ENCODE results near the gene STX17. TPM values are rescaled to one million over a fixed set of nuclear protein-coding genes. Genes with fewer than 3 reads are reported as not detected.

The STX17 gene
- total and polyA plus RNA-seq, 10 of the 15 experiments (the other 5 are each of a cell fraction or from before 2014, with no cell fraction given) = 11.5 to 29.3 (median 20.0) TPM

- TF ChIP-seq CTCF (IDR thresholded peaks at IDR 0.05 in 2 of 3, conservative IDR thresholded peaks at IDR 0.05 in 1 of 3; ENCODE audit: control insufficient read depth in 2 of 3, extremely low read depth in 1 of 3, insufficient read depth in 1 of 3, low read depth in 3 of 3, low read length in 3 of 3) = peak; percentile 3 to 20 (median 7); a peak in 1 of 6 replicates
Observed at GRCh38 chr9:99889120-99889519, 17.3 kb upstream of the STX17 start (continued).

- in situ Hi-C loops (cut with MboI) (no loop called here), intact Hi-C loops (cut with micrococcal nuclease; ENCODE audit: unreplicated experiment) (no loop called here)
- Histone ChIP-seq H3K27ac (ENCODE audit: control insufficient read depth, insufficient read depth) (no peak overlapping the region), H2AFZ (ENCODE audit: control insufficient read depth, low read depth, low read length) (no peak overlapping the region), H3K4me1 (ENCODE audit: control insufficient read depth, insufficient read depth, low read length) (no peaks in the 10 kb centered on the region), H3K9ac (ENCODE audit: control insufficient read depth, insufficient read depth, low read length) (no peak overlapping the region), H4K20me1 (ENCODE audit: control insufficient read depth, insufficient read depth) (no peaks in the 10 kb centered on the region), H3K36me3 (ENCODE audit: control insufficient read depth in 2 of 2, insufficient read depth in 2 of 2, low read length in 1 of 2) (no peaks in the 10 kb centered on the region), H3K27me3 (replicated peaks in 1 of 2; ENCODE audit: control insufficient read depth in 2 of 2, insufficient read depth in 2 of 2, low read length in 1 of 2) (no peaks in the 10 kb centered on the region), H3K79me2 (ENCODE audit: control insufficient read depth, insufficient read depth, low read length) (no peaks in the 10 kb centered on the region), H3K9me3 (replicated peaks; ENCODE audit: control insufficient read depth, insufficient read depth, low read length) (no peaks in the 10 kb centered on the region), H3K4me2 (ENCODE audit: control insufficient read depth, insufficient read depth) (no peak overlapping the region), H3K4me3 (no peak overlapping the region)
- ChIA-PET SMC1A (ENCODE audit: uncharacterized antibody, unreplicated experiment) (no interaction called here), POLR2A (no interaction called here), CTCF (no interaction called here), RAD21 (ENCODE audit: unreplicated experiment) (no interaction called here)
- no TSS peak for BruUV-seq (replicated peaks)
- ATAC-seq = no peak
- 94% methylated on average over 2 of the region's 2 CpGs for WGBS (ENCODE audit: insufficient coverage, insufficient replicate concordance, low lambda C conversion rate, missing lambda C conversion rate)
- no peak for FAIRE-seq
- no peak for DNase-seq (ENCODE audit: low read depth, low spot score)
- TF ChIP-seq ESRRA (IDR thresholded peaks at IDR 0.05; ENCODE audit: low read length) (no peak), E2F8 (IDR thresholded peaks at IDR 0.05; ENCODE audit: low read depth, partially characterized antibody) (no peak), RFX5 (IDR thresholded peaks at IDR 0.05; ENCODE audit: low read depth, low read length) (no peak), GATAD2B (conservative IDR thresholded peaks at IDR 0.05; ENCODE audit: low read depth) (no peak), ZBED1 (IDR thresholded peaks at IDR 0.05; ENCODE audit: borderline replicate concordance) (no peak), SP1 (IDR thresholded peaks at IDR 0.05; ENCODE audit: low read depth, low read length) (no peak), PBX3 (IDR thresholded peaks at IDR 0.05; ENCODE audit: insufficient replicate concordance, low read depth, low read length) (no peak), DPF2 (IDR thresholded peaks at IDR 0.05) (no peak), ZSCAN29 (IDR thresholded peaks at IDR 0.05) (no peak), POLR2A (IDR thresholded peaks at IDR 0.05; ENCODE audit: low read depth, low read length) (no peak), ATF7 (IDR thresholded peaks at IDR 0.05; ENCODE audit: low read depth) (no peak), POU2F2 (IDR thresholded peaks at IDR 0.05; ENCODE audit: borderline replicate concordance, low read depth, low read length) (no peak), HCFC1 (IDR thresholded peaks at IDR 0.05; ENCODE audit: low read length) (no peak), TBL1XR1 (IDR thresholded peaks at IDR 0.05; ENCODE audit: low read depth, low read length) (no peak), ZBTB33 (IDR thresholded peaks at IDR 0.05) (no peak), CEBPB (IDR thresholded peaks at IDR 0.05; ENCODE audit: borderline replicate concordance in 1 of 2, low read depth in 2 of 2, low read length in 2 of 2) (no peak), MYB (IDR thresholded peaks at IDR 0.05; ENCODE audit: borderline replicate concordance, low read depth, low read length) (no peak)
Observed at GRCh38 chr9:99894826-99895225, 11.6 kb upstream of the STX17 start.
